GM21576 (cell line): ENCODE measurements around the gene MAGEB4.

Experiments
- ATAC-seq: cut with Tn5 transposase; IDR thresholded peaks from one replicate; pipeline ENCODE4 v1.9.1; 2021; ENCODE audit warnings: mild to moderate bottlenecking, moderate library complexity; ENCODE audit not compliant: unreplicated experiment

Gene MAGEB4

GRCh38 chrX:30283456-30284200, 41.8 kb downstream of the MAGEB4 start:
- ATAC-seq, result no peak
